Measurements from ENCODE around the gene CREB5. TPM values are rescaled to one million over a fixed set of nuclear protein-coding genes. Genes with fewer than 3 reads are reported as not detected.

CREB5 gene
- total and polyA plus RNA-seq, 2 of the 13 experiments (the other 11 are each of a cell fraction or from before 2014, with no cell fraction given): 0.38 to 0.71 TPM

DNA sequence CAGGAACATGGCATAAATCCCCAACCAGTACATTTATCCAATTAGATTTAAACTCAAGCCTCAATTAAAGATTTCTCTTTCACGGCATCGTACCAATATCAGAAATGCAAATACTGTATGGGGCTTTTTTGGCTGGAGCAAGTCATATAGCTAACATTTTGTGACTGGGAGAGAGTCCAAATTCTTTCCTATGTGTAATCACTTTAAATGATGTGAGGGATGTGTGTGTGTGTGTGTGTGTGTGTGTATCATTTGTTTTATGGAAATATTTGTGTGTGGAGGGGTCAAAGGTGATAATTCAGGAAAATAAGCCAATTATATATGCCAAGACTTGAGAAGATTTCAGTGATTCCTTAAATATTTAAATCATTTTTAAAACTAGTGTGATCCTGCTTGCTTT lies 349.2 kb downstream of the CREB5 start:
- Histone ChIP-seq H3K27ac (ENCODE audit: extremely low read length, insufficient read depth, low read length) (no peak overlapping the region), H3K36me3 (replicated peaks in 1 of 2; ENCODE audit: control insufficient read depth in 1 of 2, insufficient read depth in 2 of 2, low read length in 2 of 2) (no peaks in the 10 kb centered on the region), H3K27me3 (ENCODE audit: control insufficient read depth in 1 of 2, insufficient read depth in 2 of 2, low read length in 2 of 2) (no peaks in the 10 kb centered on the region; a peak in 1 of 5 replicates), H3K79me2 (ENCODE audit: insufficient read depth, low read length) (no peaks in the 10 kb centered on the region), H4K20me1 (ENCODE audit: insufficient read depth, low read length) (no peaks in the 10 kb centered on the region), H3K9me3 (ENCODE audit: low read length) (no peaks in the 10 kb centered on the region), H3K4me3 (replicated peaks in 1 of 3; ENCODE audit: insufficient read depth in 1 of 3, low read depth in 2 of 3, low read length in 3 of 3) (no peak overlapping the region), H2AFZ (ENCODE audit: low read length) (no peak overlapping the region), H3K9ac (ENCODE audit: insufficient read depth, low read depth, low read length) (no peak overlapping the region), H3K4me1 (ENCODE audit: insufficient read depth, low read length) (no peaks in the 10 kb centered on the region), H3K4me2 (ENCODE audit: low read depth, low read length) (no peak overlapping the region)
- ATAC-seq (no peak), DNase-seq (ENCODE audit: low spot score) (no peak), FAIRE-seq (no peak)
- intact Hi-C loops (cut with micrococcal nuclease; ENCODE audit: unreplicated experiment) (no loop called here), in situ Hi-C loops (cut with HindIII; ENCODE audit: extremely low pct_ligation_motif_present, low pct_unique_long_range_greater_than_20kb) (no loop called here)
- TF ChIP-seq ZNF333 (CRISPR knock-in tag; IDR thresholded peaks at IDR 0.05; ENCODE audit: borderline replicate concordance) (no peak), ZNF34 (CRISPR knock-in tag; IDR thresholded peaks at IDR 0.05; ENCODE audit: borderline replicate concordance) (no peak), KMT2A (CRISPR knock-in tag; IDR thresholded peaks at IDR 0.05) (no peak), NFYB (CRISPR knock-in tag; IDR thresholded peaks at IDR 0.05) (no peak), POLR2G (IDR thresholded peaks at IDR 0.05; ENCODE audit: low read depth, low read length) (no peak), ATF6 (CRISPR knock-in tag; conservative IDR thresholded peaks at IDR 0.05) (no peak), ERF (CRISPR knock-in tag; IDR thresholded peaks at IDR 0.05) (no peak)
- TF ChIP-seq, protein P1, sequence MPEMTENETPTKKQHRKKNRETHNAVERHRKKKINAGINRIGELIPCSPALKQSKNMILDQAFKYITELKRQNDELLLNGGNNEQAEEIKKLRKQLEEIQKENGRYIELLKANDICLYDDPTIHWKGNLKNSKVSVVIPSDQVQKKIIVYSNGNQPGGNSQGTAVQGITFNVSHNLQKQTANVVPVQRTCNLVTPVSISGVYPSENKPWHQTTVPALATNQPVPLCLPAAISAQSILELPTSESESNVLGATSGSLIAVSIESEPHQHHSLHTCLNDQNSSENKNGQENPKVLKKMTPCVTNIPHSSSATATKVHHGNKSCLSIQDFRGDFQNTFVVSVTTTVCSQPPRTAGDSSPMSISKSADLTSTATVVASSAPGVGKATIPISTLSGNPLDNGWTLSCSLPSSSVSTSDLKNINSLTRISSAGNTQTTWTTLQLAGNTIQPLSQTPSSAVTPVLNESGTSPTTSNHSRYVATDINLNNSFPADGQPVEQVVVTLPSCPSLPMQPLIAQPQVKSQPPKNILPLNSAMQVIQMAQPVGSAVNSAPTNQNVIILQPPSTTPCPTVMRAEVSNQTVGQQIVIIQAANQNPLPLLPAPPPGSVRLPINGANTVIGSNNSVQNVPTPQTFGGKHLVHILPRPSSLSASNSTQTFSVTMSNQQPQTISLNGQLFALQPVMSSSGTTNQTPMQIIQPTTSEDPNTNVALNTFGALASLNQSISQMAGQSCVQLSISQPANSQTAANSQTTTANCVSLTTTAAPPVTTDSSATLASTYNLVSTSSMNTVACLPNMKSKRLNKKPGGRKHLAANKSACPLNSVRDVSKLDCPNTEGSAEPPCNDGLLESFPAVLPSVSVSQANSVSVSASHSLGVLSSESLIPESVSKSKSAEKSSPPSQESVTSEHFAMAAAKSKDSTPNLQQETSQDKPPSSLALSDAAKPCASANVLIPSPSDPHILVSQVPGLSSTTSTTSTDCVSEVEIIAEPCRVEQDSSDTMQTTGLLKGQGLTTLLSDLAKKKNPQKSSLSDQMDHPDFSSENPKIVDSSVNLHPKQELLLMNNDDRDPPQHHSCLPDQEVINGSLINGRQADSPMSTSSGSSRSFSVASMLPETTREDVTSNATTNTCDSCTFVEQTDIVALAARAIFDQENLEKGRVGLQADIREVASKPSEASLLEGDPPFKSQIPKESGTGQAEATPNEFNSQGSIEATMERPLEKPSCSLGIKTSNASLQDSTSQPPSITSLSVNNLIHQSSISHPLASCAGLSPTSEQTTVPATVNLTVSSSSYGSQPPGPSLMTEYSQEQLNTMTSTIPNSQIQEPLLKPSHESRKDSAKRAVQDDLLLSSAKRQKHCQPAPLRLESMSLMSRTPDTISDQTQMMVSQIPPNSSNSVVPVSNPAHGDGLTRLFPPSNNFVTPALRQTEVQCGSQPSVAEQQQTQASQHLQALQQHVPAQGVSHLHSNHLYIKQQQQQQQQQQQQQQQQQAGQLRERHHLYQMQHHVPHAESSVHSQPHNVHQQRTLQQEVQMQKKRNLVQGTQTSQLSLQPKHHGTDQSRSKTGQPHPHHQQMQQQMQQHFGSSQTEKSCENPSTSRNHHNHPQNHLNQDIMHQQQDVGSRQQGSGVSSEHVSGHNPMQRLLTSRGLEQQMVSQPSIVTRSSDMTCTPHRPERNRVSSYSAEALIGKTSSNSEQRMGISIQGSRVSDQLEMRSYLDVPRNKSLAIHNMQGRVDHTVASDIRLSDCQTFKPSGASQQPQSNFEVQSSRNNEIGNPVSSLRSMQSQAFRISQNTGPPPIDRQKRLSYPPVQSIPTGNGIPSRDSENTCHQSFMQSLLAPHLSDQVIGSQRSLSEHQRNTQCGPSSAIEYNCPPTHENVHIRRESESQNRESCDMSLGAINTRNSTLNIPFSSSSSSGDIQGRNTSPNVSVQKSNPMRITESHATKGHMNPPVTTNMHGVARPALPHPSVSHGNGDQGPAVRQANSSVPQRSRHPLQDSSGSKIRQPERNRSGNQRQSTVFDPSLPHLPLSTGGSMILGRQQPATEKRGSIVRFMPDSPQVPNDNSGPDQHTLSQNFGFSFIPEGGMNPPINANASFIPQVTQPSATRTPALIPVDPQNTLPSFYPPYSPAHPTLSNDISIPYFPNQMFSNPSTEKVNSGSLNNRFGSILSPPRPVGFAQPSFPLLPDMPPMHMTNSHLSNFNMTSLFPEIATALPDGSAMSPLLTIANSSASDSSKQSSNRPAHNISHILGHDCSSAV (CRISPR knock-in tag; IDR thresholded peaks at IDR 0.05; ENCODE audit: borderline replicate concordance): no peak
- WGBS (ENCODE audit: low lambda C conversion rate): 3% methylated on average over 2 of the region's 2 CpGs
- POLR2A ChIA-PET: no interaction called here
- CTCF ChIA-PET (ENCODE audit: low intra/inter-chr PET ratio, low total read pairs): no interaction called here
- no TSS peak for BruUV-seq (replicated peaks)
